Measurements from ENCODE around the gene MICALL2. TPM values are rescaled to one million over a fixed set of nuclear protein-coding genes. Genes with fewer than 3 reads are reported as not detected.

The MICALL2 gene
- total RNA-seq, 1 donor from 2014 or later, result 14.2 TPM

GRCh38 chr7:1402791-1403637 is 56.3 kb downstream of the MICALL2 start:
- Histone ChIP-seq H3K36me3 (ENCODE audit: control insufficient read depth, insufficient read depth, low read length) (no peaks in the 10 kb centered on the region), H3K4me3 (ENCODE audit: low read depth, low read length) (no peak overlapping the region), H3K27me3 (ENCODE audit: control insufficient read depth, insufficient read depth, low read length) (peaks cover 8% of the 10 kb centered on the region)
- no peak for DNase-seq (ENCODE audit: low read depth)
- FAIRE-seq, result no peak
- TF ChIP-seq, protein P1, sequence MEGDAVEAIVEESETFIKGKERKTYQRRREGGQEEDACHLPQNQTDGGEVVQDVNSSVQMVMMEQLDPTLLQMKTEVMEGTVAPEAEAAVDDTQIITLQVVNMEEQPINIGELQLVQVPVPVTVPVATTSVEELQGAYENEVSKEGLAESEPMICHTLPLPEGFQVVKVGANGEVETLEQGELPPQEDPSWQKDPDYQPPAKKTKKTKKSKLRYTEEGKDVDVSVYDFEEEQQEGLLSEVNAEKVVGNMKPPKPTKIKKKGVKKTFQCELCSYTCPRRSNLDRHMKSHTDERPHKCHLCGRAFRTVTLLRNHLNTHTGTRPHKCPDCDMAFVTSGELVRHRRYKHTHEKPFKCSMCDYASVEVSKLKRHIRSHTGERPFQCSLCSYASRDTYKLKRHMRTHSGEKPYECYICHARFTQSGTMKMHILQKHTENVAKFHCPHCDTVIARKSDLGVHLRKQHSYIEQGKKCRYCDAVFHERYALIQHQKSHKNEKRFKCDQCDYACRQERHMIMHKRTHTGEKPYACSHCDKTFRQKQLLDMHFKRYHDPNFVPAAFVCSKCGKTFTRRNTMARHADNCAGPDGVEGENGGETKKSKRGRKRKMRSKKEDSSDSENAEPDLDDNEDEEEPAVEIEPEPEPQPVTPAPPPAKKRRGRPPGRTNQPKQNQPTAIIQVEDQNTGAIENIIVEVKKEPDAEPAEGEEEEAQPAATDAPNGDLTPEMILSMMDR (IDR thresholded peaks at IDR 0.05; ENCODE audit: insufficient read depth, low read length, severe bottlenecking), result no peak

DNA sequence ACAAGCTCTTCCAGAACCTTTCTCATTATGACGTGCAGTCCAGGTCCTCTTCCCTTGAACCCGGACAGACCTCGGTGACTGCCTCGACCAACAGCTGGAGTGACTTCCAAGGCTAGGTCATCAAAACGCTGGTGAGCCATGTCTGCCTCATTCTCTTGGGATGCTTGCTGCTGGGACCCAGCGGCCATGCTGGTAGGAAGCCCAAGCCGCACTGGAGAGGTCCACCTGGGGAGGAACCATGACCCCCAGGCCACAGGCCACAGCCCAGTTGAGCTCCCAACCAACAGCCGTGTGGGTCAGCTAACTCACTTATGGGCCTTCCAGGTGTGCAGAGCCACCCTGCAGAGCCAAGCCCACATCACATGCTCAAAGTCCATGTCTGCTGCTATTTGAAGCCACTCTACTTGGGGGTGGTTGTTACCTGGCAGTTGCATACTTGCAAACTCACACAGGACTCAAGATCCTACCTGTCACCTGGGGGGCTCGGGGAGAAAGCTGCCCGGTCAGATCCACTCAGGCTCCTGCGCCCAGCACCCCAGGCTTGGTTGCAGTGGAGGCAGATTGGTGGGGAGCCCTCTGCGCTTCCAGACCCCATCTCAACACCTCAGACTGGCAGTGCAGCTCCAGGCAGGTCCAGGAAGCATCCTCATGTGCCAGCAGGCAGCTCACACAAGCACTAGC is 57.0 kb downstream of the MICALL2 start:
- H3K27me3 ChIP-seq (ENCODE audit: control insufficient read depth, insufficient read depth, low read length), result peaks cover 8% of the 10 kb centered on the region
- TF ChIP-seq, protein P1 (IDR thresholded peaks at IDR 0.05; ENCODE audit: insufficient read depth, low read length, severe bottlenecking), result no peak
- FAIRE-seq (no peak), DNase-seq (ENCODE audit: low read depth) (no peak)
- H3K4me3 ChIP-seq (ENCODE audit: low read depth, low read length), result no peak overlapping the region
- no peaks in the 10 kb centered on the region for H3K36me3 ChIP-seq (ENCODE audit: control insufficient read depth, insufficient read depth, low read length)

DNA sequence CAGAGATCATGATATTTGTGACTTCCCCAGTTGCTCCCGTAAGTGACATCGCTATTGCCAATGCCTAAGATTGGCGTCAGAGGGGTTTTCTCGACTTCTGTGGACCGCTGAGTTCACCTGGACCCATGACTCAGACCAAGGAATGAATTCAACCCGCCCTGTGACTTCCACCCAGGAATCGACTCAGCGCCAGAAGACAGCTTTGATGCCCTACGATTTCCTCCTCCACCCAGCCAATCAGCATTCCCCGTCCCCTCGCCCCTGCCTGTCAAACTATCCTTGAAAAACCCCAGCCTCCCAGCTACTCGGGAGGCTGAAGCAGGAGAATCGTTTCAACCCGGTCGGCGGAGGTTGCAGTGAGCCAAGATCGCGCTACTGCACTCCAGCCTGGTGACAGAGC is 58.3 kb downstream of the MICALL2 start:
- TF ChIP-seq, protein P1 (IDR thresholded peaks at IDR 0.05; ENCODE audit: insufficient read depth, low read length, severe bottlenecking), result no peak
- FAIRE-seq, result no peak
- no peak for DNase-seq (ENCODE audit: low read depth)

GRCh38 chr7:1400371-1400770 is 58.9 kb downstream of the MICALL2 start:
- Histone ChIP-seq H3K4me3 (ENCODE audit: low read depth, low read length) (no peak overlapping the region), H3K36me3 (ENCODE audit: control insufficient read depth, insufficient read depth, low read length) (no peaks in the 10 kb centered on the region), H3K27me3 (ENCODE audit: control insufficient read depth, insufficient read depth, low read length) (peaks cover 6% of the 10 kb centered on the region)
- TF ChIP-seq, protein P1 (IDR thresholded peaks at IDR 0.05; ENCODE audit: insufficient read depth, low read length, severe bottlenecking), result no peak
- FAIRE-seq (no peak), DNase-seq (ENCODE audit: low read depth) (no peak)

More for the DNA sequence above, 58.3 kb downstream of the MICALL2 start:
- peaks cover 8% of the 10 kb centered on the region for H3K27me3 ChIP-seq (ENCODE audit: control insufficient read depth, insufficient read depth, low read length)
- no peak overlapping the region for H3K4me3 ChIP-seq (ENCODE audit: low read depth, low read length)
- H3K36me3 ChIP-seq (ENCODE audit: control insufficient read depth, insufficient read depth, low read length), result no peaks in the 10 kb centered on the region

GRCh38 chr7:1397491-1398327 is 61.6 kb downstream of the MICALL2 start:
- no peaks in the 10 kb centered on the region for H3K27me3 ChIP-seq (ENCODE audit: control insufficient read depth, insufficient read depth, low read length)
- TF ChIP-seq, protein P1 (IDR thresholded peaks at IDR 0.05; ENCODE audit: insufficient read depth, low read length, severe bottlenecking), result no peak
- DNase-seq (ENCODE audit: low read depth) (peak; percentile 11), FAIRE-seq (no peak)
- no peaks in the 10 kb centered on the region for H3K36me3 ChIP-seq (ENCODE audit: control insufficient read depth, insufficient read depth, low read length)
- no peak overlapping the region for H3K4me3 ChIP-seq (ENCODE audit: low read depth, low read length)

Measured in bronchial epithelial cell (primary cell).